Stimulated activated CD4-positive, alpha-beta T cell treated with anti-CD3 and anti-CD28 coated beads, TNF-alpha, amount 100 ng/mL, for 4 hours (primary cell): Measurements from ENCODE around the gene OR4K14.
"Not testable (repeated sequence)": the region's sequence is repeated elsewhere in the genome, so short reads cannot be mapped to it uniquely, and the experiment has no call there.

Source experiments
- DNase-seq, 3 experiments: peaks; one replicate each; pipeline ENCODE4 v3.0.0-alpha.2; 2020; ENCODE audit warnings: low read depth in 3 of 3

OR4K14 gene, protein sequence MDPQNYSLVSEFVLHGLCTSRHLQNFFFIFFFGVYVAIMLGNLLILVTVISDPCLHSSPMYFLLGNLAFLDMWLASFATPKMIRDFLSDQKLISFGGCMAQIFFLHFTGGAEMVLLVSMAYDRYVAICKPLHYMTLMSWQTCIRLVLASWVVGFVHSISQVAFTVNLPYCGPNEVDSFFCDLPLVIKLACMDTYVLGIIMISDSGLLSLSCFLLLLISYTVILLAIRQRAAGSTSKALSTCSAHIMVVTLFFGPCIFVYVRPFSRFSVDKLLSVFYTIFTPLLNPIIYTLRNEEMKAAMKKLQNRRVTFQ

DNA sequence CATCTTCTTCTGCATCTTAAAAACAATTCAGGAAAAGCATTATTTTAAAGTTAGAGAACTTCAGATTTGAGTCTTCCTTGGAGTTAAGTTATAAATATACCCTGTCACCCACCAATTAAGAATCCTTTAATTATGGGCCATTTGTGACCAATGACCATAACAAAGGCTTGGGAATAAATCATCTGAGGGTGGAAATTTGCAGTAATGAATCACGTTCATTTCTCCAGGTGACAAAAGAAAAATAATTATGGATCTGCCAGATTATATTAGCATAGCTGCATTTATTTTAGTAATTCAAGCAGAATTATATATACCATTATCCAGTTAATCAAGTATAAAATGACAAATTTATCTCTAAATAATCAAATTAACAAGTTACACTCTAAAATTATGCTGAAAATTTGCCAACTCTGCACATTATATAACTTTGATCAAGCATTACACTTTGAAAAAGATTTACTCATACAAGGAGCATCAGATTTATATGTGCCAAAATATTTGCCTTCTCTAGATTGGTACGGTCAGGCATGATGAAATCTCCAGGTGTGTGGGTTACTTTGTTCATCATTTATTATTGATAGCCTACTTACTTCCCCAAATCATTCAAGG is at the start of gene OR4K14:
Gene OR4K14 (minus strand): TSS at position 51 of the 609 bp plus-strand sequence. CDS start 4,114 bp downstream, outside the sequence.
- DNase-seq, result no peak

- no peak for DNase-seq
Observed at GRCh38 chr14:20059745-20060144, 40.6 kb upstream of the OR4K14 start, which contains the start of gene OR4L1. OR4L1 (plus strand) TSS chr14:20060045; CDS start chr14:20060045, 0 bp downstream.

GRCh38 chr14:20048202-20048601 is 29.1 kb upstream of the OR4K14 start:
- no peak for DNase-seq

DNA sequence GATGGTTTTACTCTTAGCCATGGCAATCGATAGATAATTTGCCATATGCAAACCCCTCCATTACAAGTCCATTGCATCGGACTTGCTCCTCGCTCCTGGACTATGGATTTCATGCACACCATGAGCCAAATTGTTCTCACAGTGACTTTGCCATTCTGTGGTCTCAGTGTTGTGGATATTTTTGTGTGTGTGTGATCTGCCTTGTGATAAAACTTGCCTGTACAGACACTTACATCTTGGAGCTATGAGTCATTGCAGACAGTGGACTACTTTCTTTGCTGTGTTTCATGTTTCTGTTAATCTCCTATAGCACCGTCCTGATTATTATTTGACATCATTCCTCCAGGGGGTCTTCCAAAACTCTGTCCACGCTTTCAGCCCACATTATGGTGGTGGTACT is 25.1 kb upstream of the OR4K14 start:
- no peak for DNase-seq

- no peak for DNase-seq
Observed at GRCh38 chr14:20035938-20036337, 16.8 kb upstream of the OR4K14 start, which contains the start of gene OR4K13. OR4K13 (minus strand) TSS chr14:20036038; CDS start chr14:20034758, 1,280 bp downstream.

GRCh38 chr14:20035449-20035848 is 16.3 kb upstream of the OR4K14 start:
- no peak for DNase-seq

- DNase-seq, result no peak
Observed at GRCh38 chr14:20031058-20031457, 12.0 kb upstream of the OR4K14 start.

- DNase-seq, result no peak
Observed at GRCh38 chr14:20008156-20008555, 11.0 kb downstream of the OR4K14 start.

DNA sequence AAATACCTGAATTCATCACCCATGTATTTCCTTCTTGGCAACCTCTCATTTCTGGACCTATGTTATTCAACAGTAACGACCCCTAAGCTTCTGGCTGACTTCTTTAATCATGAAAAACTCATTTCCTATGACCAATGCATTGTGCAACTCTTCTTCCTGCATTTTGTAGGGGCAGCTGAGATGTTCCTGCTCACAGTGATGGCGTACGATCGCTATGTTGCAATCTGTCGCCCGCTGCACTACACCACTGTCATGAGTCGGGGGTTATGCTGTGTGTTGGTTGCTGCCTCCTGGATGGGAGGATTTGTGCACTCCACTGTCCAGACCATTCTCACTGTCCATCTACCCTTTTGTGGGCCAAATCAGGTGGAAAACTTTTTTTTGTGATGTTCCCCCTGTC is 16.8 kb downstream of the OR4K14 start:
- DNase-seq, result no peak

DNA sequence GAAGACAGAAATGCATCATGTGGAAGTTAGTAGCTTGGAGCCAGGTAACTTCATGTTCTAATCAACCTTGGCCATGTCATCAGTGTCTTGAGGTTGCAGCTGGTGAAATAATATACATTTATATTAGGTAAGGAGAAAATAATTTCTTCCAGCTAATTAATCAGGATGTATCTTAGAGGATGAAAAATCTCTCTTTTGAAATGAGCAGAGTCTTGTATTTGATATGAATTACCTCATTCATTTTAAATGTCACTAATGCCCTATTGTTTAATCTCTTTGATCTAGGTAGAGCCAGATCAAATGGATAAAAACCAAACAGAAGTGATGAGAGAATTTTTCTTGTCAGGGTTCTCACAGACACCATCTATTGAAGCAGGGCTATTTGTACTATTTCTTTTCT is 17.2 kb downstream of the OR4K14 start, which contains the start of gene OR4Q2:
Gene OR4Q2 (plus strand): TSS at position 301 of the 400 bp plus-strand sequence.
- no peak for DNase-seq

- no peak for DNase-seq
Observed at GRCh38 chr14:19993438-19993837, 25.7 kb downstream of the OR4K14 start.

DNA sequence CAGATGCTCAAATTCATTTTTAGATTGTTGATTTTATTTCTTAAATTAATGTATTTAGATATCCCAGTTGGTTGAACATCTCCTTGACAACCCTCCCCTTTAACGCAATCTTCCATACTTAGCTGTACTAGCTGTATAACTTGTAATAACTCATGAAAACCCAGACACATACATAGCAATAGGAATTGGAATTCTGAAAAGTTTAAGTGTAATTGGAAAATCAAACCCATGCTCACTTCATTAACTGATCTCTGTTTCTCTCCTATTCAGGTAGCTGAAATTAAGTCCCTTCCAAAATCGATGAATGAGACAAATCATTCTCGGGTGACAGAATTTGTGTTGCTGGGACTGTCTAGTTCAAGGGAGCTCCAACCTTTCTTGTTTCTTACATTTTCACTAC is 43.8 kb downstream of the OR4K14 start, which contains the start of gene OR4K15:
Gene OR4K15 (plus strand): TSS at position 301 of the 400 bp plus-strand sequence. CDS start 0 bp downstream, at position 301.
- no peak for DNase-seq

GRCh38 chr14:19974844-19975243 is 44.3 kb downstream of the OR4K14 start:
- DNase-seq, result no peak

GRCh38 chr14:19969735-19970134 is 49.4 kb downstream of the OR4K14 start:
- not testable (repeated sequence) for DNase-seq
